Measurements from ENCODE around the gene ENPEP. TPM values are rescaled to one million over a fixed set of nuclear protein-coding genes. Genes with fewer than 3 reads are reported as not detected.

Gene ENPEP
- total and polyA plus RNA-seq, 2 donors (not counting 1 experiment from before 2014, with no cell fraction given) = not detected

DNA sequence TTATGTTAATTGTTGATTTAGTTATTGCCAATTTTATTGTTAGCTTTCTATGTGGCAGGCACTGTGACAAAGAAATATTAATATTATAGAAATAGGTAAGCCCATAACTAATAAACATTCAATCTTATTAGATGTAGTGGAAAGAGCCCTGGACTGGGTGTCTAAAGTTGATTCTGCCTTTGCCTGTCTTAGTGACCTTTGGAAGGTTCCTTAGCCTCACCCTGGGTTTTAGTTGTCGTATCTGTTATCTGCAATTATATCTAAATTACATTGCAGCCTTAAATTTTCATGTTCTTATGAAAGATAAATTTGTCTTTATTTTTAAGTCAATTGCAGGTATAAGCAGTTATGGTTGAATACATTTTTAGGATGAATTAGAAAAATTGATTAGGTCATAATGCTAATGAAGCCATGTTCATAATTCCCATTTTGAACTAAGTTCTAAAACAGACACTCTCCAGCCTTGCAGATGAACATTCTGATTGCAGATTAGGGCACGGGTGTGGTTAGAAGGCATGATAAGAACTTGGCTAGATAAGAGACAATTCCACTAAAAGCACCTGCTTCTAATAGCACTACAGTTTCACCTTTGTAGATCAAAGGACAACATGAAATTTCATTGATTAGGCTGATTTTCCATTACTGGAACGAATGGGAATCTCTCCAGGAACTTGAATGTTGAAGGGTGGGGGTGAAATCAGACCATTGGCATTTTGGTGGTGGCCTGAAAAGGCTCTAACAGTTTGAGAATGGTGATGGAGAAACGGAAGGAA lies 17.3 kb upstream of the ENPEP start:
- no peak overlapping the region for H2AFZ ChIP-seq (ENCODE audit: insufficient read depth, low read depth, low read length, poor library complexity, severe bottlenecking)
- no peaks in the 10 kb centered on the region for H3K36me3 ChIP-seq (replicated peaks in 1 of 2; ENCODE audit: control extremely low read depth in 1 of 2, control insufficient read depth in 1 of 2, extremely low read depth in 1 of 2, insufficient read depth in 2 of 2, low read length in 1 of 2)
- H3K4me3 Mint-ChIP-seq = no peak overlapping the region
- TF ChIP-seq EZH2 (IDR thresholded peaks at IDR 0.05; ENCODE audit: borderline replicate concordance, insufficient read depth, low read depth, low read length, poor library complexity, severe bottlenecking) (no peak), CTCF (IDR thresholded peaks at IDR 0.05) (no peak)
- H3K4me1 ChIP-seq (ENCODE audit: control insufficient read depth in 2 of 2, insufficient read depth in 2 of 2, low read length in 2 of 2) = no peaks in the 10 kb centered on the region
- ChIA-PET CTCF (no interaction called here), POLR2A (no interaction called here)
- peaks cover 12% of the 10 kb centered on the region for H3K27me3 Mint-ChIP-seq
- no peak overlapping the region for H3K9ac ChIP-seq (ENCODE audit: low read length)
- H3K4me2 ChIP-seq (replicated peaks; ENCODE audit: low read depth, low read length, poor library complexity, severe bottlenecking) = no peak overlapping the region
- no peak for DNase-seq
- H3K27me3 ChIP-seq (replicated peaks in 1 of 4; ENCODE audit: control extremely low read depth in 1 of 4, control insufficient read depth in 3 of 4, insufficient read depth in 4 of 4, low read length in 3 of 4) = peaks cover 0 to 7% (median 0%) of the 10 kb centered on the region in 4 experiments
- H3K27ac Mint-ChIP-seq = no peak overlapping the region
- intact Hi-C loops (cut with micrococcal nuclease) = no loop called here
- no peaks in the 10 kb centered on the region for H4K20me1 ChIP-seq (ENCODE audit: control insufficient read depth, insufficient read depth, low read length, poor library complexity, severe bottlenecking)
- no peaks in the 10 kb centered on the region for H3K79me2 ChIP-seq (ENCODE audit: control insufficient read depth, insufficient read depth, low read length)
- peaks cover 0 to 1% (median 0%) of the 10 kb centered on the region in 3 donors for H3K9me3 ChIP-seq (ENCODE audit: control extremely low read depth in 1 of 3, control insufficient read depth in 2 of 3, insufficient read depth in 1 of 3, low read length in 2 of 3)
- no peaks in the 10 kb centered on the region for H3K9me3 Mint-ChIP-seq (ENCODE audit: insufficient read depth)
- H3K27ac ChIP-seq (ENCODE audit: low read length in 2 of 2) = no peak overlapping the region
- no peak overlapping the region for H3K4me3 ChIP-seq (ENCODE audit: control extremely low read depth in 1 of 5, extremely low read depth in 1 of 5, insufficient read depth in 1 of 5, low read depth in 2 of 5, low read length in 4 of 5)
- no peak for ATAC-seq (ENCODE audit: low read depth)
- WGBS (ENCODE audit: insufficient coverage) = 53% methylated on average over 2 of the region's 4 CpGs
- no peaks in the 10 kb centered on the region for H3K4me1 Mint-ChIP-seq

DNA sequence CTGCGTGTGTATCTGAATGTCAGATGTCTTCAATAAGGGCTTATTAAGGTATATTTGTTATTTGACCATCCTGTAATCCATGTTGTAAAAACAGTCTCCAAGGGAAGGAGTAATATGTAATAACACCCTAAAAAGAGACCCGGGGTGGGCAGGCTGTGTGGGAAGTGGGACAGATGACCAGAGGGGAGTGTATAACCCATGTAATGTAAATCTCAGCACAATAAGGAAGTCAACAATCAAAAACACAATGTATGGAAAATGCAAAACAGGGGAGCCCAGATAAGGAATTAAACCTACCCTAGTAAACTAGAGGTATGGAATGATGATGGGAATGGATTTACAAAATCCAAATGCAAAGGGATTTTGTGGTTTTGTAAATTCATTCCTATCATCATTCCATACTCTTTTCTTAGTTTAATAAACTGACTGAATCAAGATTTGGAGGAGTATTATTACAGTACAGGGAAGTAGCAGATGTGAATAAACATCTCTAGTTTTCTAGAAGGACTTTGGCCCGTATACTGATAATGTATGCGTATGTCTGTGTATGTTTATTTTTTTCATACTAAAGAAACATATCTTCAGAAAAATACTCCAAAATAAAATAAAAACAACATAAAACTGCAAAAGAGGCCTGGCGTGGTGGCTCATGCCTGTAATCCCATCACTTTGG lies 15.7 kb upstream of the ENPEP start:
- intact Hi-C loops (cut with micrococcal nuclease) = no loop called here
- ATAC-seq (ENCODE audit: low read depth) = no peak
- no CpG with 5 or more reads among the region's 5 CpGs for WGBS (ENCODE audit: insufficient coverage)

More for the DNA sequence above, 15.7 kb upstream of the ENPEP start:
- Histone ChIP-seq H3K4me2 (replicated peaks; ENCODE audit: low read depth, low read length, poor library complexity, severe bottlenecking) (no peak overlapping the region), H3K79me2 (ENCODE audit: control insufficient read depth, insufficient read depth, low read length) (no peaks in the 10 kb centered on the region), H3K27ac (ENCODE audit: low read length in 2 of 2) (no peak overlapping the region), H3K36me3 (replicated peaks in 1 of 2; ENCODE audit: control extremely low read depth in 1 of 2, control insufficient read depth in 1 of 2, extremely low read depth in 1 of 2, insufficient read depth in 2 of 2, low read length in 1 of 2) (no peaks in the 10 kb centered on the region), H3K4me3 (ENCODE audit: control extremely low read depth in 1 of 5, extremely low read depth in 1 of 5, insufficient read depth in 1 of 5, low read depth in 2 of 5, low read length in 4 of 5) (no peak overlapping the region), H3K9me3 (ENCODE audit: control extremely low read depth in 1 of 3, control insufficient read depth in 2 of 3, insufficient read depth in 1 of 3, low read length in 2 of 3) (peaks cover 0 to 1% (median 0%) of the 10 kb centered on the region in 3 donors), H2AFZ (ENCODE audit: insufficient read depth, low read depth, low read length, poor library complexity, severe bottlenecking) (no peak overlapping the region), H3K4me1 (ENCODE audit: control insufficient read depth in 2 of 2, insufficient read depth in 2 of 2, low read length in 2 of 2) (no peaks in the 10 kb centered on the region), H3K9ac (ENCODE audit: low read length) (no peak overlapping the region), H4K20me1 (ENCODE audit: control insufficient read depth, insufficient read depth, low read length, poor library complexity, severe bottlenecking) (no peaks in the 10 kb centered on the region), H3K27me3 (replicated peaks in 1 of 4; ENCODE audit: control extremely low read depth in 1 of 4, control insufficient read depth in 3 of 4, insufficient read depth in 4 of 4, low read length in 3 of 4) (peaks cover 0 to 4% (median 0%) of the 10 kb centered on the region in 4 experiments)
- DNase-seq = no peak
- Mint-ChIP-seq H3K4me1 (no peaks in the 10 kb centered on the region), H3K27ac (no peak overlapping the region), H3K4me3 (no peak overlapping the region), H3K27me3 (peaks cover 12% of the 10 kb centered on the region), H3K9me3 (ENCODE audit: insufficient read depth) (no peaks in the 10 kb centered on the region)
- ChIA-PET CTCF (no interaction called here), POLR2A (no interaction called here)
- no peak for TF ChIP-seq EZH2 (IDR thresholded peaks at IDR 0.05; ENCODE audit: borderline replicate concordance, insufficient read depth, low read depth, low read length, poor library complexity, severe bottlenecking)
- TF ChIP-seq CTCF (IDR thresholded peaks at IDR 0.05) = no peak

Data from B cell (primary cell).